SK-N-SH (cell line): ENCODE data around the gene KIF2B.

Source experiments
- CTCF ChIP-seq: fragments of 200-600 bp; sonication (generic); IDR thresholded peaks from 2 replicates; pipeline ENCODE4 v1.6.1; 2017; ENCODE audit warnings: antibody characterized with exemption, mild to moderate bottlenecking, moderate library complexity
- RAD21 ChIP-seq: IDR thresholded peaks from 2 replicates; pipeline ENCODE4 v1.6.1; 2012; ENCODE audit warnings: mild to moderate bottlenecking, low read length
- ZBTB33 ChIP-seq: IDR thresholded peaks from 2 replicates; pipeline ENCODE4 v1.4.0; 2012; ENCODE audit warnings: low read depth, borderline replicate concordance
- TF ChIP-seq, protein P1 (sequence below): IDR thresholded peaks from 2 replicates; pipeline ENCODE4 v1.4.0; 2012; ENCODE audit warnings: low read depth, borderline replicate concordance

GRCh38 chr17:53822764-53823163 lies at the start of gene KIF2B:
- no peak for TF ChIP-seq ZBTB33
- TF ChIP-seq, protein P1, sequence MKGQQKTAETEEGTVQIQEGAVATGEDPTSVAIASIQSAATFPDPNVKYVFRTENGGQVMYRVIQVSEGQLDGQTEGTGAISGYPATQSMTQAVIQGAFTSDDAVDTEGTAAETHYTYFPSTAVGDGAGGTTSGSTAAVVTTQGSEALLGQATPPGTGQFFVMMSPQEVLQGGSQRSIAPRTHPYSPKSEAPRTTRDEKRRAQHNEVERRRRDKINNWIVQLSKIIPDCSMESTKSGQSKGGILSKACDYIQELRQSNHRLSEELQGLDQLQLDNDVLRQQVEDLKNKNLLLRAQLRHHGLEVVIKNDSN, result no peak
- TF ChIP-seq CTCF, result no peak
- no peak for TF ChIP-seq RAD21
